ENCODE results near the gene CTNNA2.

The CTNNA2 gene

DNA sequence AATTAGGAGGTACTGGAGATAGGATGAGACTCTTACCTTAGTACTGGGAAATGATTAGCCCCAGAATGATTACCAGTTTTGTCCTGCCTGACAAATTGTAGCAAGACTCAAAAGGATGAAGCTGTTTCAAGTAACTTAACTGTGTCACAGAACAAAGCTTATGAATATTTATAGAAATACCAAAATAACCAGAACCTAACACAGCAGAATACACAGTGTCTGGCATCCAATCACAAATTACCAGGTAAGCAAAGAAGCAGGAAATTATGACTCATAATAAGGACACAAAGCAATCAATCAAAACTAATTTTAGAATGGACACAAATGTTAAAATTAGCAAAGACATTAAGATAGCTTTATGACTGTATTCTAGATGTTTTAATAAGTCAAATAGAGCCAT, 91.9 kb downstream of the CTNNA2 start:
- H3K4me3 ChIP-seq (ENCODE audit: low read length): no peak overlapping the region
- no peak for DNase-seq (ENCODE audit: low read depth, low spot score)

DNA sequence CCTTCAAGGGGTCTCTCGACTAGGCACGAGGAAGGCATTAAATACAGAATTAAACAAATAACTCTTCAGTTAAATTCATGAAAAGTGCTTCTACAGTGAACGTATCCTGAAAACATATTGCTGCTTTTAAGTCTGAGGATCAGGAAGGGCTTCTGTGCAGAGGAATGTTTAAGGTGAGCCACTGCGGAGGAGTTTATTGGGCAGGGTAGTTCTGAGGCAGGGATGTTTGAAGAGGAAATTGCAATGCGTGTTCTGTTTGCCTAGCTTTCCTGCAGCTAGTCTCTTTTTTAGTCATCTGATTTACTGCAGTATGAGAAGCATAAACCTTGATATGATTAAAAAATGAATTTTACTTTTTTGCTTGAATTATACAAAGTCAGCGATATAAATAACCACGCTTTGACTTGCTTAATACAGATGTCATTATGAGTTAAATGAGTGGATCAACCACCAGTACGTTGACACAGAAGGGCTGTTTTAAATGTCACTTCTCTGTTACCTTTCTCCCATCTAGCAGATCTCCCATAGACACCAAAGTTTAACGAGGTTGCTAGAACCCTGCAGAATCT, 98.7 kb downstream of the CTNNA2 start:
- no peak overlapping the region for H3K4me3 ChIP-seq (ENCODE audit: low read length)
- no peak for DNase-seq (ENCODE audit: low read depth, low spot score)

DNA sequence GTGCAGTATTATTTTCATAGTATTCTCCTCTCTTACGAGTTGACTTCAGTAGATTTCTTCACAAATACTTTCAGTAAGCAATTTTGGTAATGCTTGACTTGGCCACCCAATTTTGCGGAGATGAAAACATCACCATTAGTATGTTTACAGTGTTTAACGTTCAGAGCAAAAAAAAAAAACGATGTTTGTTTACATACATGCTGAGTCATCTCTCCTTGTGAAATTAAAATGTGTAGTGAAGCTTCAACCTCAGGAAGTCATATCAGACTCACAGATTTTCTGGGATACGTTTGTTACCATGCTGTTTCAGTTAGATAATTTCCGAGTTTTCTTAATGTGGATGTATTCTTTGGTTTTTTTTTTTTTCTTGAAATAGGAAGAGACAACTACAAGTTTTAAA, 100.1 kb downstream of the CTNNA2 start:
- no peak overlapping the region for H3K4me3 ChIP-seq (ENCODE audit: low read length)
- no peak for DNase-seq (ENCODE audit: low read depth, low spot score)

DNA sequence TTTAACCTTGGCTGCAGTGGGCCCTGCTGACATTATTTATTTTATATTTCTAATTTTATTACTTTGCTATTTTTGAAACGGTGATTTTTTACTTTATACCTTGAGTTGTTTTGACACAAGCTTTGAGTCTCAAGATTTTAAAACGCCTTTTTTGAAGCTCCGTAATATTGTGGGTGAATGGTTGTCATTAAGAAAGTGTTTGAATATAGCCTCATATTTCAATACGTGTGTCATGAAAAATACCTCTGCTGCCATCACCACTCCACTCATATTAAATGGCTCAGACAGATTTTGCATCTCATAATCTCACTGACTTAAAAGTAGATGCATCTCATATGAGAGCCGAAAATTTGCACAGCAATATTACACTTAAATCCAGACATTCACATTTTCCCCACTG, 106.6 kb downstream of the CTNNA2 start:
- no peak overlapping the region for H3K4me3 ChIP-seq (ENCODE audit: low read length)
- DNase-seq (ENCODE audit: low read depth, low spot score): no peak

DNA sequence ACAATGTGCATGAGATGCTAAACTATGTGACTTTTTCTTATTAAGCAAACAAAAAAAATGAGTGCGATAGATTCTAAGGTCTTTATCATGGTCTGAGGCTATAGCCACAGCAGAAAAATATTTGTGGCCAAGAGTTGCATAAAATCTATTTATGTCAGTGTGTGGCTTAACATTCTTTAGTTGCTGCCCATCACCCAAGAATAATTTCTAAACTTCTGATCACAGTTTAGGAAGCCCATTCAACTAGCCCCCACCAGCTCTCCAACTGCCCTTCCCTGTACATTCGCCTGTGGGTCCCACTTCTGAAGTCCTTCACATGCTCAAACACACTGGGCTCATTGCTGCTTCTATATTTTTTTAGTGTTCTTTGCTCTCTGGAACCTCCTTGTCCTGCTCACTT, 107.1 kb downstream of the CTNNA2 start:
- H3K4me3 ChIP-seq (ENCODE audit: low read length): no peak overlapping the region
- no peak for DNase-seq (ENCODE audit: low read depth, low spot score)

DNA sequence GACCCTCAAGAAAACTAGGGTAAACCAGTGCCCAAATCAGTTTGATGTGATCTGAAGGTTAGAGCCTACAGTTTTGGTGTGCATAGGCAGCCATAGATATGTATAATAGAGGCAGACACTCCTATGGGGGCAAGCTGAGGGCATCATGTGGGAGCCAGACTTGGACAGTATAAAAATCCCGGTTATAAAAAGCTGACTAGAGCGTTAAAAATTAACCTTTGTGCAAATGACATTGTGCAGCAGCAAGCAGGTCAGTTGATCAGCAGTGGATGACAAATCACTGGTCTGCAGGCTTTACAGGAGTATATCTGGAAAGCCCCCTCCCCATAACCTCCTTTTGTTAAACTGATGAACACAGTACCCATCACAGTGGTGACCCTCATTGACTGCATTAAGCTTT, 107.8 kb downstream of the CTNNA2 start:
- no peak for DNase-seq (ENCODE audit: low read depth, low spot score)
- H3K4me3 ChIP-seq (ENCODE audit: low read length): no peak overlapping the region

DNA sequence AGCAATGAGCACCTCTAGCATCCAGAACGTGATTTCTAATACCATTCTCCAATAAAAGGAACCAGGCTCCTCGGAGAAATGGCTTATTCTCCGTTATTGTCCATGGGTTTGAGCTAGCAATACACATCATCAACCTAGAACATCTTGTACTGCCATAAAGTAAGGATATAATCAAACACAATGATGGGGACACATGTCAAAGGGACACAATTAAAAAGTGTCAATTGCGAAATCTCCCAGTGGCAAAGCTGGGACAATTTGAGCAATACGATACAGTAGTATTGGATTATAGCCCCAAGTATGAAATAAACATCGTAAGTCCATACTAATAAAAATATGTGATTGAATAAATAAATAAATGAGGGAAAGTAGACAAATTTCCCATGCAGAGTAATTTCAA, 108.4 kb downstream of the CTNNA2 start:
- no peak for DNase-seq (ENCODE audit: low read depth, low spot score)
- no peak overlapping the region for H3K4me3 ChIP-seq (ENCODE audit: low read length)

DNA sequence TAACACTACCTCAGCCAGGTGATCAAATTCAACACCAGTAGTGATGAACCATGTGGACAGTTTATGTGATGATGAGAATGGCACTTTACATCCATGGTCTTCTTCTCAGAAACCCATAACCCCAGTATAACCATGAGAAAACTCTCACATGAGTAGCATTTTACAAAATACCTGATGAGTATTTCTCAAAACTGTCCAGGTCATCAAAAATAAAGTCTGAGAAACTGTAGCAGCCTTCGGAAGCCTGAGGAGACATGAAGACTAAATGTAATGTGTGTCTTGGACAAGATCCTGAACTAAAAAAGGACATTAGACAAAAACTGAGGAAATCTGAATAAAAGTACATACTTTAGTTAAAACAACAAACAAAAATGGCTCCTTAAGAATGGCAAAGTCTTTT, 108.9 kb downstream of the CTNNA2 start:
- H3K4me3 ChIP-seq (ENCODE audit: low read length): no peak overlapping the region
- DNase-seq (ENCODE audit: low read depth, low spot score): no peak

DNA sequence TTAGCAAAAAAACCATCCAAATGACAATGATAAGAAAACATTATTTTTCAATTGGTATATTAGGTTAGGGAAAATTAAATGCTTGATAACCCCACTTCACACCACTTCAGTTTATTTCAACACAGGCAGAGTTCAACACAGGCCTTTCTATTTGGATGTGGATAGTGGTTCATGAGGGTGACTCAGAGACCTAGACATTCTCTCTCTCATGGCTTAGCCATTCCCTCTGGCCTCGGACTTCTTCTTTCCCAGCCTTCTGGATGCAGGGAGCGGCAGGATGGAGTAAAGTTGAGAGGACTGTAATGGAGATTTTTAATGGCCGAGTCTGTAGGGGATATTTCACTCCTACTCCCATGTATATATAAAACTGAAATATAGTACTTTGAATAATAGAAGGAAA, 109.7 kb downstream of the CTNNA2 start:
- no peak overlapping the region for H3K4me3 ChIP-seq (ENCODE audit: low read length)
- no peak for DNase-seq (ENCODE audit: low read depth, low spot score)

DNA sequence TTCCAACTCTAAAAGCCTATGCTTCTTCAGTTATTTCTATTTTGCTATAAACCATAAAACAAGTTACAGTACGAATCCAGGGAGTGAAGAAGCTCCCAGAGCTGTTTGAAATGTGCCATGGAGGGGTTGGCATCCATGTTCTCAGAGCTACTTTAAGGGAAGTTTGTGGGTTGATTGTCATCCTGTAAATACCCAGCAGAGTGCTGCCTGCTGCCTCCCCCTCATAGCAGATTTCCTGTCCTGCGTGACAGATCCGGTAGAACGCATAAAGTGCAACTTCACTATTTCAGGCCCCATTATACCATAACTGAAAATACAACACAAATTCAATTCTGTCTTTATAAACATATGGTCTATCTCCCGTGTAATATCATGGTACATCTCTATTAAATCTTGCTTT, 114.4 kb downstream of the CTNNA2 start:
- peak; percentile 20 for DNase-seq (ENCODE audit: low read depth, low spot score)
- no peak overlapping the region for H3K4me3 ChIP-seq (ENCODE audit: low read length)

DNA sequence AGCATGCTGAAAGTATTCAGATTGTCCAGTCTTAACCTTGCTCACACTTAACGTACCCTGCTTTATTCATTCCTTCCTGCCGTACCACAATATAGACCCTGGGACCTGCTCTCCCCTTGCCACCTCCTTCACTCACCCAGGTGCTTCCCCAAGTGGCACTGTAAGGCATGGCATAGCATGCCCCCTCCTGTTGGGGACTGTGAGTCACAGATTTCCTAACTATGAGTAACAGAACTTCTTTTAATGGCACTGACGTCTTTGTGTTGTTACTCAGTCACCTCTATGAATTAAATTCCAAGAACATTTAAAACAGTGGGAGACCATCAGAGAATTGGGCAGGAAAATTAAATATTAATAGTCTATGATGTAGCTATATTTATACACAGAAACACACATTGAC, 117.2 kb downstream of the CTNNA2 start:
- no peak overlapping the region for H3K4me3 ChIP-seq (ENCODE audit: low read length)
- peak; percentile 1 for DNase-seq (ENCODE audit: low read depth, low spot score)

DNA sequence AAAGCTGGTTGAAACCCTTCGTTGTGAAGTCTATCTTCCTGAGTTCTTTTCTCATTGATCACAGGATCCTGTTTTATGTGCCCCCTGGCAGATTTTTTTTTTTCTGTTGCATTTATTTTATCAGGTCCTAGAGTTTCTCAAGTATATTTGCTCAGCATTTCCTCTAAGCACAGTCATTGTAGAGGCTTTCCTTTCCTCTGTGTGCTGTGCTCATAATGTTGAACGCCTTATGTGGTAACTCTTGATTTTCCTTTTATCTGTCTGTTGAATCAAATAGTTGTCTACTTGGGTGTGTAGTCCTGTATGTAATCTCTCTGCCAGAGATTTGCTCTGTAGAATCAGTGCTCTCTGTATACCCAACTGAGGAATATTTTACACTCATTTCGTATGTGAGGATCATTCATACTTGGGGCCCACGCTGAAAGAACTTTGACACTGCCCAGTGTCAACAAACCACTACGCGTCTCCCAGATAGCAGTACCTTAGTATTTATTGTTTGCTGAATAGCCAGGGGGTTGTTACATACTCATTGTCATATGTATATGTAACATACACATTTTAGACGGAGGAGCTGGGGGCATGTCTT, 118.2 kb downstream of the CTNNA2 start:
- H3K4me3 ChIP-seq (ENCODE audit: low read length): no peak overlapping the region
- DNase-seq (ENCODE audit: low read depth, low spot score): no peak

DNA sequence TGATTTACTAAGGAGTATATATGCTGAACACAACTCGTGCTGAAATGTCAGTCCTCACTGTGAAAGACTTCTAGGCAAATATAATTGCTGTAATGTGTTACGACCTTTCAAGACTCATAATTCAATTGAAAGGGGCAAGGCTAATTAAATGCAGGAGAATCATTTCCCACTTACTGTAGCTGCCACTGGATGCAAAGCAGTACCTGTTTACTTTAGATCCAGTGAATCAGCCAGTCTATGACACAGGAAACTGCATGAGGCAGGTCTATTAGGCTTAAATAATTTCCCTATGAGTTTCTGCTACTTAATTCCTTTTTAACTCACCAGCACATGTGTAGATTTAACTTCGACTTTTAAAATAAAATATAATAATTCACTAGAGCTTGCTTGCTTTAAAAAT, 125.6 kb downstream of the CTNNA2 start:
- DNase-seq (ENCODE audit: low read depth, low spot score): no peak
- H3K4me3 ChIP-seq (ENCODE audit: low read length): no peak overlapping the region

DNA sequence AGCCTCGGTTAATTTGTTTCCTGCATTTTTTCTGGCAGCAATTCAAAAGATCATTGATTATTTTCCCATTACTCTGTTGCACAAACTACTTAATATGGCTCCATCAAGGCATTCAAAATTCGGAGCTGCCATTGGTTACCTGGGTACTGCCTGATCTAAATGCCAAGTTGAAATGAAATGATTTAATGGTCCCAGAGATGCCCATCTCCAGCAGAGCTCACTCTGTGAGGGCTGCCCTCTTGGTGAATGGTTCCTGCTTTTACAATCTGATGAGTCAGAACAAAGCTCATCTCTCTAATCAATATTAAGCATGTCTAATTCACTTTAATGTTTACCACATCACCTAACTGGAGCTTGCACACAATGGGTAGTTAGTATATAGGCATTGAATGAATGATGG, 126.1 kb downstream of the CTNNA2 start:
- DNase-seq (ENCODE audit: low read depth, low spot score): no peak

DNA sequence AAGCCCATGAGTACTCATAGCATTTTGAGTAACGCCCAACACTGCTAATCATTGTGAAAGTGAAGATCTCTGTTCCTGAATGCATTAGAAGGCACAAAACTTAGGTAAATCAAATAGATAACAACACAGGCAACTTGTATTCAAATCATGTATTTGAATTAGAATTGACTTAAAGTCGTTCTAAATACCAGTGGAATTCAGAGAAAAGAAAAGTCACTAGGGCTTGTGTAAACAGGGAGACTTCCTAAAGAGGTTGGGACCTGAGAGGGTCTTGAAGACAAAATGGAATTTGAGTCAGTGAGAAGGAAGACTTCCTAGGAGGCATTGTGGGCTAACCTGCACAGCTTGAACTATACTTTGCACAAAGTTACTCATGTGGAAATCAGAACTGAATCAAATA, 127.2 kb downstream of the CTNNA2 start:
- no peak for DNase-seq (ENCODE audit: low read depth, low spot score)
- H3K4me3 ChIP-seq (ENCODE audit: low read length): no peak overlapping the region

More for the DNA sequence above, 126.1 kb downstream of the CTNNA2 start:
- no peak overlapping the region for H3K4me3 ChIP-seq (ENCODE audit: low read length)

DNA sequence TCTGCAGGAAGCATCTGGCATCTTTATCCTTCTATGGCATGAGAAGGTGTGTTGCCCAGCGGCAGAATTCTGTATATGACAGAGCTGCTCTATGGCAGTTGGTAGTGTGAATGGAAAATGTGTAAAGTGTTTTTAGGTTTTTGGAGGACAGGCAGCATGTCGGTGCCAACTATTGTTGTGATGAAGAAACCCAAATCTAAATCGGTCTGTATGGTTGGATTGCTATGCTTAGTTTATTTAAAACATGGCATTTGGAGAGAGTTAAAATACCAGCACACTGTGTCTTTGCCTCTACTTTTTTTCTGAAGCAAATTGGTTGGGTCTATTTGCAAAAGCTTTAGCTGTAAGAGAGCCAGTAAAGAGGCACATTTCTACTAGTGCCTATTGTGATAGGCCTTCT, 136.7 kb downstream of the CTNNA2 start:
- H3K4me3 ChIP-seq (ENCODE audit: low read length): no peak overlapping the region
- DNase-seq (ENCODE audit: low read depth, low spot score): no peak

DNA sequence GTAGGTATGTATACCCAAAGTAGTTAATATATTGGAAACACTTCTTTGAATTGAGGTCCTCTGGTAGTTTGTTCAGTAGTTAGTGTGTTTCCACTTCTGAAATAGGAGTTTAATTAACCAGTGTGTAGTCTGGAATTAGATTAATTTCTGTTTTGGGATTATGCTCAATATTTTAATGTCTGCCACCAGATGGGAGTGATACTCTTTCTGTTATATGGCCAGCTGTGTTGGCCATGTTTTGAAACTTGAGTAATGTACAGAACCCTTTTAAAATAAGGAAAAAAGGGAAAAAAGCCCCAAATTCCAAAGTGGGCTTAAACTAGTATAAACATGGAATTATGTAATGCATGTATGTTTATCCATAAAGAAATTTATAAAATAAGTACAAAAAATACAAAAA, 147.7 kb downstream of the CTNNA2 start:
- no peak for DNase-seq (ENCODE audit: low read depth, low spot score)
- no peak overlapping the region for H3K4me3 ChIP-seq (ENCODE audit: low read length)

DNA sequence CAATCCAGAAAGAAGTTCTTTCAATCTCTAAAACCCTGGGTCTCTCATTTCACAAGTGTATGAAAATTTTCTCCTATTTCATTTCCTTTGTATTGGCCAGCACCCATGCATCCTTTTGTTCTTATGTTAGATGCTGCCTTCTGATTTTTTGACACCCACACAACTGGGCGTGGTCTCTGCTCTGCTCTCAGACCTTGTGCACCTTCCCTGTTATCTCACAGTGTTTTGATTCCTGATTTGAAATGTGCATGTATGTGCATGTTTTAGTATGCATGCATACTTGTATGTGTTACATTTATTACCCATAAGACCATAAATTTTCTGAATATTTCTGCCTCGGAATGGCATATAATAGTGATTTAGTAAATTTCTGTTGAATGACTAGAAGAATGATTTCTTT, 152.2 kb downstream of the CTNNA2 start:
- H3K4me3 ChIP-seq (ENCODE audit: low read length): no peak overlapping the region
- no peak for DNase-seq (ENCODE audit: low read depth, low spot score)

DNA sequence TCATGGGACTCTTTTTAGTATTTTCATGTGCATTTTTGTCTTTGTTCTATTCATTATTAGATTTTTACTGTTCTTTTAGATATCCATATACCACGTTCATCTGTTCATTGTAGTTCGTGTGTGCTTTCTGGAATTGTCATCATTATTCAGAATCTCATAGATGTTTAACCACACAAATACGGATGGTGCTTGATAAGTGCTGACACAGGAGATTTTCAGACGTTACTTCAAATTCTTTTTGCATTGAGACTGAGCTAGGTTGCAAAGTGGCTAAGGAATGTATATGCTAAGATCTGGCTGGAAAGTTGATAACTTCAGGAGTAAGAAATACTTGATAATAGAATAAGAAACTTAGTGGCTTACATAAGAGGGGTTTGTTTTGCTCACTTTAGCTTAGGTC, 153.6 kb downstream of the CTNNA2 start:
- no peak overlapping the region for H3K4me3 ChIP-seq (ENCODE audit: low read length)
- DNase-seq (ENCODE audit: low read depth, low spot score): no peak

DNA sequence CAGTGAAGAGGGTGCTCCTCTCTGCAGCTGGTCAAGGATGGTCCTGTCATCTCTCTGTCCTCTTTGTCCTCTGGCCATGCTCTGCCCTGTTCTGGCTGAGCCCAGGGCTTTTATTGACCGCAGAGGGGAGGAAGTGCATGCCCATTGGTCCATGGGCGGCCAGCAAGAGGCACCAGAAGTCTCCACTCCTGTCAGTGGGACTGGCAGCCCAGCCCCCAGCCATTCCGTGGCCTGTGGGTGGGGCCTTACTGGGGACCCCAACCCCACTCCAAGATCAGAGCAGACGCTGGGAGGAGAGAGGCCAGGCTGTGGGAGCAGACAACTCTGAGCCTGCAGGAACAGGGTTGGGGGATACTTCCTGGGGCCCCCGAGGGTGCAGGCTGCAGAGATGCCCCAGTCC, 156.9 kb downstream of the CTNNA2 start:
- no peak overlapping the region for H3K4me3 ChIP-seq (ENCODE audit: low read length)
- DNase-seq (ENCODE audit: low read depth, low spot score): no peak

DNA sequence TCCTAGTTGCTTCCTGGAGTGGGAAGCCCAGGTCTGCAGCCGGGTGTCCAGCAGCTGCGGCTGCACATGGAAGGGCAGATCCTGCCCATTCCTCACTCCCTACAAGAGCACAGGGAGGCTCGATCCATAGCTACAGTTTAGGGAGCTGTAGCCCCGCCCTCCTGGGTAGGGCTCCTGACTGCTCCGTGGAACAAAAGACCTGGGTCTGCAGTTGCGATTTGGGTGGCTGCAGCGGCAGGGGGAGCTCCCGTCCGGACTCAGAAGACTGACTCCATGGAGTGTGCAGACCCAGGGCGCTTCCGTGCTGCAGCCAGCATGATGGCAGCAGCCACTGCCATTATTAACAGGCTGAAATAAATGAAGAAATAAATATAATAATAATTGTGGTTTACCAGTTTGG, 157.3 kb downstream of the CTNNA2 start:
- H3K4me3 ChIP-seq (ENCODE audit: low read length): no peak overlapping the region
- no peak for DNase-seq (ENCODE audit: low read depth, low spot score)

DNA sequence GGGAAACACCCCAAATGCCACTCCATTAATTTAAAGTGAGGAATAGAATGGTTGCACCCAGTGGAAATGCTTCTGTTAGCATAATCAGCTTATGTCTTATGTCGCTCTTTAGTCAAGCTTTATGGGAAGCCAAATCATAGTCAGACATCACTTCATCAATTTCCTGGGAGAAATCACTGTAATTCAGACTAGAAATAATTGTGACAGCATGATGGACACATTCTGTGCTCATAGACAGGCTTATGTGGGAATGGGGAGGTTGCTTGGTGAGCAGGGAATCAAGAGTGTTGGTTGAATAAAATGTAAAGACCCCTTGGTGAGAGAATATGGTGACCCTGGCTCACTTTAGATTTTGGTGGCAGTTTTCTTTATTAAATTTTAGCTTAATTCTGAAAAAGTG, 174.0 kb downstream of the CTNNA2 start:
- no peak overlapping the region for H3K4me3 ChIP-seq (ENCODE audit: low read length)
- DNase-seq (ENCODE audit: low read depth, low spot score): no peak

Measured in Jurkat, Clone E6-1 (cell line).